GM18858 (cell line): ENCODE results near the gene DLGAP4.
"Not testable (repeated sequence)": the region's sequence is repeated elsewhere in the genome, so short reads cannot be mapped to it uniquely, and the experiment has no call there.

ENCODE experiments used
- ATAC-seq: cut with Tn5 transposase; IDR thresholded peaks from one replicate; pipeline ENCODE4 v1.9.1; 2021; ENCODE audit not compliant: unreplicated experiment

Gene DLGAP4

DNA sequence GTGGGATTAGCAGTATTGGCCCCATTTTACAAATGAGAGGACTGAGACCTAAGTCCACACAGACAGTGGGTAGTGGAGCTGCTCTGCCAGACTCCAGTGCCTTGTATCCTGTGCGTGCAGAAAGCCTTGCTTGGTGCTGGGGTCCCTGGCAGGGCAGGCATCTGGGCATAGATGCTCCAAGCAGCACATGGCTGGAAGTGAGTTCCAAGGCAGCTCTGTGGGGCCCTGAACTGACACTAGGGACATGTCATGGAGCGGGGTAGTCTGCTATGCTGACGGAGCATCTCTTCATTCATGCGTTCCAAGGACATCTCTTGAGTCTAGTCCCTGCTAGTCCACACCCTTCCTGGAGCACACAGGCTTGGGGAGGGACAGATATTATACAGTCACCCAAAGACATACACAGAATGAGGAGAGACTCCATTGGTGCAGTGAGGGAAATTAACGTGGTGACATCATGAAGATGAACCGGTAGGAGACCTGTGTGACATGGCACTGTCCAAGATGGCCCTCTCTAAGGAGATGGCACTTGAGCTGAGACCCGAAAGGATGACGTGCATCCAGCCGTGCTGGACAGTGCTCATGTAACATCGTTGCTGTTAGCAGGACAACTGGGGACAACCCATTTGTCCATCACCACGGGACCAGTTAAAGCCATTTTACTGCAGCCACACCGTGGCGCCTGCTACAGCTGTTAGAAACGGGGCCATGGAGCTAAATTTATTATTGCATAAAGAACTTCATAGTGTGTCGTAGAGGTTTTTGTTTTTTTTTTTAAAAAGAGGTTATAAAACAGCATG is 65.1 kb downstream of the DLGAP4 start:
- no peak for ATAC-seq

- no peak for ATAC-seq
Measured at GRCh38 chr20:36372666-36373065, 66.5 kb downstream of the DLGAP4 start.

DNA sequence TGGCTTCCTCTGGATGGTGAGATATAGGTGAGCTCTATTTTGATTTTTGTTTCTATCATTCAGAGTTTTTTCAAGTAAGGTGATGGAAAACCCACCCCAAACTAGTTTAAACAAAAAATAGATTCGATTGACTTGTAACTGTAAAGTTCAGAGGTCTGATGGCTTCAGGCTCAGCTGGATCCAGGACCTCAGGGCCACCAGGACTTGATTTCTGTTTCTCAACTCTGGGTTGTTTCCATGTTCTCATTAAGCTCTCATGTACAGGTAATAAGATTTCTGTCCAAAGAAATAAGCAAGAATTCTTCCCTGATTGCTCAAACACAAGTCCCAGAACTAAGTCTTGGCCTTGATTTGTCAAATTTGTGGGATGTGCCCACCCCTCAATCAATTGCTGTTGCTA is 67.0 kb downstream of the DLGAP4 start:
- no peak for ATAC-seq

- no peak for ATAC-seq
Measured at GRCh38 chr20:36374995-36375394, 68.9 kb downstream of the DLGAP4 start.

GRCh38 chr20:36377348-36378326 is 71.5 kb downstream of the DLGAP4 start:
- ATAC-seq, result no peak

- ATAC-seq, result no peak
Measured at GRCh38 chr20:36378686-36379085, 72.5 kb downstream of the DLGAP4 start.

DNA sequence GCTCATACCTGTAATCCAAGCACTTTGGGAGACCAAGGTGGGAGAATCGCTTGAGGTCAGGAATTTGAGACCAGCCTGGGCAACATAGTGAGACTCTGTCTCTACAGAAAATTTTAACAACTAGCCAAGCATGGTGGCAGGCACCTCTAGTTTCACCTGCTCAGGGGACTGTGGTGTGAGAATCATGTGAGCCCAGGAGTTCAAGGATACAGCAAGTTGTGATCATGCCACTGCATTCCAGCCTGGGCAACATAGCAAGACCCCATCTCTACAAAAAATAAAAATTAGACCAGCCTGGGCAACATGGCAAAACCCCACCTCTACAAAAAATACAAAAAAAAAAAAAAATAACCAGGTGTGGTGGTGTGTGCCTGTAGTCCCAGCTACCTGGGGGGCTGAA is 73.8 kb downstream of the DLGAP4 start:
- ATAC-seq, result not testable (repeated sequence)

GRCh38 chr20:36384022-36384619 is 78.0 kb downstream of the DLGAP4 start:
- ATAC-seq, result no peak

DNA sequence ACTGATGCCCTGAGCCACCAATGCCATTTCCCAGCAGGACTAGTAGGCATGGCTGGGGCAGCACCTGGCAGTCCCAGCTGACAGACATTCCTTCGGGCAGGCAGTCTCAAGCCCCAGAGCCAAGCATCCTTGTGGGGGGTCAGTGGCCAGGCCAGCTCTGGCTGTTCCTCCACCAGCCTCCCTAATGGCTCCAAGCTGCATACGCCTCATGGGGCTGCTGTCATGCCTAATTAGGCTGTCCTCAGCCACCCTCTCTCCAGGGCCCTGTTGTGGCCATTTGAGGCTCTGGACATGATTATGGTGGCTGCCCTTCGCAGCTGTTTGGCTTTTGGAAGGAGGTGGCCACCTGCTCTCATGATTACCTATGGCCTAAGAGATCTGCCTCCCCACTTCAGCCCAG is 79.4 kb downstream of the DLGAP4 start:
- ATAC-seq, result no peak

GRCh38 chr20:36386236-36386635 is 80.1 kb downstream of the DLGAP4 start:
- ATAC-seq, result no peak

DNA sequence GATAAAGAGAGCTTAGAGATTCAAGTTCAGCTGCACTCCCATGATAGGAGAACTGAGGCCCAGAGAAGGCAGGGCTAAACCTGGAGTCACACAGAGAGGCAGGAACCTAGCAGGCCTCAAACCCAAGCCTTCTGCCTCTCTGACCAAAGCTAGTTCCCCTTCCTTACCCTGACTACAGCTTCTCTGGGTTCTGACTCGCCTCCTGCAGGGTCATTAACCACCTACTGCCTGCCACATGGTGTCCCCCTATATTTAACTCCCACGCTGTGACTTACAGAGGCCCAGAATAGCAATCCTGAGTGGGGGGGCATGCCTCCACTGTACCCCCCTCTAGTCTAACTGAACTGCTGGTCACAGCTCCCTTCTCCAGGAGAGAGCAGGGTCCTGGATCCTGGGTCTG is 84.1 kb downstream of the DLGAP4 start:
- ATAC-seq, result no peak

GRCh38 chr20:36390719-36391415 is 84.7 kb downstream of the DLGAP4 start:
- ATAC-seq, result no peak

- ATAC-seq, result no peak
Measured at GRCh38 chr20:36391456-36391855, 85.3 kb downstream of the DLGAP4 start.

GRCh38 chr20:36391955-36392354 is 85.8 kb downstream of the DLGAP4 start:
- ATAC-seq, result no peak

DNA sequence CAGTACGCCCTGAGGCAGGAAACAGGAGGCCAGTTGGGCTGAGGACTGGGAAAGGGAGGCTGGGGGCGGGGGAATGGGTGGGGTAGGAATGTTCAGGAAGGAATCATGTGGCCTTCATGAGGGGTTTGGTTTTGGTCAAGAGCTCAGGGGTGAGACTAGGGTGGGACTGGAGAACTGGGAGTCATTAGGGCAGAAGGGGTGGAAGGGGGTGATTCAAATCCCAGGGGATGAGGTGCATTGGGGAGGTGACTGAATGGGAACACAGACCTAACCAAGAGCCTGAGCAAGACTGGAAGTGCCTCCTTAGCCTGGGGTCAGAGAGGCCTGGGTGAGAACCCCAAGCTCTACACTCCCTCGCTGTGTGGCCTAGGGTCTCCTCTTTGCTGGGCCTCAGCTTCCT is 86.8 kb downstream of the DLGAP4 start:
- ATAC-seq, result no peak

GRCh38 chr20:36394340-36394965 is 88.3 kb downstream of the DLGAP4 start:
- no peak for ATAC-seq

DNA sequence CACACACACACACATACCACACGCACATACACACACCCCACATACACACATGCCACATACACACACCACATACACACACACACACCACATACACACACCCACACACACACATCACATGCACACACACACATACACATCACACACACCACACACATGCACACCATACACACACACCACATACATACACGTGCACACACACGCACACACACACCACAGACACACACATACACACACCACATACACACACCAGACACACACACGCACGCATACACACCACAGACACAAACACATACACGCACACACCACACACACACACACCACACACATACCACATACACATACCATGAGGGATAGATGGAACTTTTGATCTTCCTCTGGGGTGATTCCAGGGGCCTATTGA is 90.2 kb downstream of the DLGAP4 start:
- no peak for ATAC-seq

DNA sequence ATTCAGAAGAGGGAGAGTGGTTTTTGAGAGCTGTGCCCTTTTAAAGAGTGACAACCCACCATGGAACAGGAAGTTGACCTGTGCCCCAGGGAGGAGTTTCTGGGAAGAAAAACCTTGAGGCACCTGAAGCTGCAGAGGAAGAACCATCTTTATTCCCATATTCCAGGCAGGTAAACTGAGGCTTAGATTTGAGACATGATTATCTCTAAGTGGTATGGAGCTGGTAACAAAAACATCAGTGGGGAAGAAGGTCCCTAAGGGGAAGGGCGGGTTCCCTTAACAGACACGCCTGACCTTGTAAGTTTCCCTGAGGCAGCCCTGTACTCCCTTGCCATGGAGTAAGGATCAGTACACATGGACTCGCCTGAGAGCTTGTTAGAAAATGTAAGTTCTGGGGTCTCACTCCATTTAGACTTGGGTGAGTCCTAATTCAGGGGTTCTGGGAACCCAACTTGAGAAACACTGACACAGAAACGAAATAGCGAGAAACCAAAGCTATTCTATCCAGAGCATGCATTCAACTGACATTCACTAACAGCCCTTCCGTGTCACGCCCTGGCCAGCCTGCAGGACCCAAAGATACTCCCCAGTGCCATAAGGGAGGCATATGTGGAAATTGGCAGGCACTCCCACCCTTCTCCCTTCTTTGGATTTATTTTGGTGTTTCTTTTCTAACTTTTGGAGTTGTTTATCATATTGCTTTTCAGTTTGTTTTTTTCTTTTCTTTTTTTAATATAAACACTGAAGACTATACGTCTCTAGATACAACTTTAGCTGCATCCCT is 90.9 kb downstream of the DLGAP4 start:
- ATAC-seq, result no peak

GRCh38 chr20:36398515-36398914 is 92.4 kb downstream of the DLGAP4 start:
- ATAC-seq, result no peak
